Glomerular visceral epithelial cell (primary cell): ENCODE results near the gene VPS52.
A peak's percentile ranks its signal among the peaks of the same experiment; 100 is the strongest.
"Not testable (repeated sequence)": the region's sequence is repeated elsewhere in the genome, so short reads cannot be mapped to it uniquely, and the experiment has no call there.

Experiments used
- DNase-seq: peaks from one replicate; pipeline ENCODE4 v3.0.0-alpha.2; 2016; ENCODE audit errors: extremely low spot score

Gene VPS52

DNA sequence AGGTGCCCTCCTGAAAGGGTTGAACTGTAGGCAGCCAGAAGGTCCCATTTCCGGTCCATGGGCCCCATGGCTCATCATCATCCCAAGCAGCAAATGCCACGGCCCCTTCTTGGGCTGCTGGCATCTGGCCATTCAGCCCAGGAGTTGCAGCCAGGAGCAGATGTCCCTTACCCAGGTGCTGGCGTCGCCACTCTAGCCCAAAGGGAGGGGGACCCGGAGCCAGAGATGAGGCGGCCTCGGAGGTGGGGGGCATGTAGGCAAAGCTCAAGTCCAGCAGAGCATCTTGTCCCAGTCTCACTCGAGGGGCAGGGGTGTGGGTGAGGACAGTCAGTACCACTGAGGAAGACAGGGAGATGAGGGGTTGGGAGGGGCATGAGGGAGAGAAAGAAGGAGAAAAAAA lies 33.4 kb upstream of the VPS52 start:
- no peak for DNase-seq

DNA sequence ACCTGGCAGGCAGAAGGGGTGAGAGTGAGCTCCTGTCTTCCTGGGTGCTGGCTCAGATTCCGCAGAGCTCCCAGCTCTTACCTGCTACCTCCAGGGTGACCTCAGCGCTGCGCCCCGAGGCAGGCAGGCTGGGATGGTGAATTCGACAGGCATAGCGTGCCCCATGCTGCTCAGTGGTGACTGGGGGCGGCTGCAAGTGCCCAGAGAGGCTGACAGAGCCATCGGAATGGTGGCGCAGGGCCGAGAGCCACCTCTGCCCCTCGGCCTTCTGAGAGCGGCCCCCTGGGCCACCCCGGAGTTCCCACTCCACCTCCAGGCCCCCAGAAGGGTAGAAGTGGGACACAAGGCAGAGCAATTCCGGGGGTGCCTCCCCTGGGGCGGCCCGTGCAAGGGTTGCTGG lies 32.5 kb upstream of the VPS52 start:
- DNase-seq = no peak

DNA sequence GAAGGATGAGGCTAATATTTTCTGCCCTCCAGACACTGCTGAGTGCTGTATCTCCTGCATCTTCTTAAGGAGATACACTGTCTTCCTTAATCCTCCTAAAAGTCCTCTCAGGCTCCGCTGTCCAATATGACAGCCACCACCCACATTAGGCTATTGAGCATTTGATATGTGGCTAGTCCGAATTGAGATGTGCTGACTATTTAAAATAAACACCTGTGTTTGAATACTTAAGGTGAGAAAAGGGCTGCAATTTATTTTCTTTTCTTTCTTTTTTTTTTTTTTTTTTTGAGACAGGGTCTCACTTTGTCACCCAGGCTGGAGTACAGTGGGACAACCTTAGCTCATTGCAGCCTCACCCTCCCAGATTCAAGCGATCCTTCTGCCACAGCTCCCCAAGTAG lies 30.2 kb upstream of the VPS52 start:
- DNase-seq = no peak

DNA sequence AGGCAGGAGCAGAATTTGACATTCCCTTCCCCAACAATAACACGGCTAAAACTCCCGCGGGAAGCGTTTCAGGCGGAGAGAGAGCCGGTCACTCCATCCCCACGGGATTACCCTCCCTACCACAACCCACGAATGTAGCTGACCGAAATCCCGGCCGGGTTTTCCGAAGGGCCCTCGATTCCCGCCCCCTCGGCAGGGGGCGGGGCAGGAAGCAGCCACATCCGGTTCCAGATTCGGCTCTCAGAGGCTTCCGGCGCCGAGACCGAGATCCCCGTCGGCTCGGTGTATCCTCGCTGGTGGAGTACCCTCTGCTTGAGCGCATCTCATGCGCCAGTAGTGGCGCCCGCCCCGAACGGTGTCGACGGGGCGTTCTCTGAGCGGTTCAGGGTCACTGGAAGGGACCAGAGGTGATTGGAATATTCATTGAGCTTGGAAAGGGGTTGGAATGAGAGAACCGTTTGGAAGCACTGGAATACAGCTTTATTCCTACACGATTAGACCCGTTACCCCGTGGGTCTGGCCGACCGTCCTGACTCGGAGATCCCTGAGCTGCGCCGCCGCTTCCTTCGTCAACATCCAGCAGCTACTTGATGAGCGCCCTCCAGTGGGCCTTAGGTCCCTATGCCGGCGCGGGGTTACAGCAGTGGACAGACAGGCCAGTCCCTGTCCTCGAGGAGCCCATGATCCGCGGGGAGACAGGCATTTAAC lies 27.7 kb upstream of the VPS52 start:
- peak; percentile 95 for DNase-seq

DNA sequence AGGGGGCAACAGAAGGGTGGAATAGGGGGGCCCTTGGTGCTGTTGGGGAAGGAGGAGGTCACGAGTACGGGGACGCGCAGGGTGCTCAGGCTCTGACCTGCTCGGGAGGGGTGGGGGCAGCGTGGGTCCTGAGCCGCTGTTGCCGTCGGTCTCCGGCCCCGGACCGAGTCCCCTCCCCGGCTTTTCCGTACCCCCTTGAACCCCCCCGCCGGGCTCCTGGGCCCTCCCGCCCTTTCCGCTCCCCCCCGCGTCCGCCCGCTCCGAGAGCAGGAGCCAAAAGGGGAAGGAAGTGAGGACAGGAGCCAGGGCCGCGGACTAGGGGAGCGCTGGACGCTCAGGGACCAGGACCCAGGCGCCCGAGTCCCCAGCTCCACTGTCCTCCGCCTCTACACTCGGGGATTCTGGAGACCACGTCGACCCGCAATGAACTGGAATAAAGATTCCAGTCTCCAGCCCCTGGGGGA lies 27.1 kb upstream of the VPS52 start, which contains the start of gene RGL2:
TSS of gene RGL2 (minus strand) at position 170 of the 464 bp plus-strand sequence. CDS start 332 bp downstream, outside the sequence.
- DNase-seq = peak; percentile 72

DNA sequence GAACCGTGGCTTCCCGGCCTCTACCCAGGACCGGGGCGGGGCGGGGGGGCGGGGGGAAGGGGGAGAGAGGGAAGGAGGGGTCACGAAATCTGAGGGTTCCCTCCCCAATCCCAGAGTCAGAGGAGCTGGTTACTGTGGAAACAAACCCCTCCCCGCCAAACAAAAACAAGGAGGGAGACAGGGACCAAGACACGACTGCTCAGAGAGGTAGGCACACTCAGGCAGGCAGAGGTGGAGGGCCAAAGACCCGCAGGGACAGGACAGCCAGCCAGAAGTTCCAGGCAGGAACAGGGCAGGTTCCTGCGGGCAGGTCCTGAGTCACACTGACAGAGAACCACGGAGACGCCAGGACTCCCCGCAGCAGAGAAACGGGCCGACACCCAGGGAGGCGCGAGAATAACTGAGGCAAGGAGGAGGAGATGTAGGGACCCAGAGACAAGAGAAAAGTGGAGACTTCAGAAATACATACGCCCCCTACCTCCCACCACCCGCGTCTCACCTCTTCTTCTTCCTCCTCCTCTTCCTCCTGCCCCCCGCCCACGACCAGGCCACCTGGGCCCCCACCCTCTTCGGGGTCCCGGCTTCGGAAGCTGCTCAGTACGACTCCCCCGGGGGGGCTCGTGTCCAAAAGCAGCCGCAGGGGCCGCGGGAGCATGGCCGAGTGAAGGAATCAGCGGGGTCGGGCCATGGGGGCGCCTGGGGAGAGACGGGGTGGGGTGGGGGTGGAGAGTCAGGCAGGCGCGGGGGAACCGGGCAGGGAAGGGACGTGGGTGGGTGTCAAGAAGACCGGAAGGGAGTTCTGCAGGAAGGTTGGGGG lies 26.5 kb upstream of the VPS52 start:
- DNase-seq = peak; percentile 91

DNA sequence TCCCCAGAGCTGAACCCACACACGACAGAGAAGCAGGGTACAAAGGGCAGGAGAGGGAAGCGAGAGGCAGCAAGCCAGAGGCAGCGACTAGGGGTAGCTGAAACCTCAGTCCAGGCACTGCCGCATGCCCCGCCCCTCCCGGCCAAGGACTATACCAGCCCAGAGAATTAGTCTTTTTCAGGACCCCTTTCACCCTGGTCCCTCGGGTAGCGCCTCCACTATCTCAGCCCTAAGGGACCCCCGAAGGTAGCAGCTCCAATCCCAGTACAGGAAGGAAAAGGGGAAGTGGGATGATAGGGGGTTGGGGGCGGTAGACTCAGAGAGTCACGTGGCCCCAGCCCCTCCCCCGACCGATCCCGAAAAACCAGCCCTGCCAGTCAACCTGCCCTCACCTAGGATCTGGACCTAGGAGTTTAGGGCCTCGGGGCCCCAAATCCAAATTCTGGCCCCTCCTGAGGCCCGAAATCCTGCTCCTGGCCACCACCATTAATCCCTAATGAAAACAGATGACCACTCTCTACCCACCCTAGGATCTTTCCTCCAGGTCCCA lies 25.8 kb upstream of the VPS52 start:
- DNase-seq = no peak

DNA sequence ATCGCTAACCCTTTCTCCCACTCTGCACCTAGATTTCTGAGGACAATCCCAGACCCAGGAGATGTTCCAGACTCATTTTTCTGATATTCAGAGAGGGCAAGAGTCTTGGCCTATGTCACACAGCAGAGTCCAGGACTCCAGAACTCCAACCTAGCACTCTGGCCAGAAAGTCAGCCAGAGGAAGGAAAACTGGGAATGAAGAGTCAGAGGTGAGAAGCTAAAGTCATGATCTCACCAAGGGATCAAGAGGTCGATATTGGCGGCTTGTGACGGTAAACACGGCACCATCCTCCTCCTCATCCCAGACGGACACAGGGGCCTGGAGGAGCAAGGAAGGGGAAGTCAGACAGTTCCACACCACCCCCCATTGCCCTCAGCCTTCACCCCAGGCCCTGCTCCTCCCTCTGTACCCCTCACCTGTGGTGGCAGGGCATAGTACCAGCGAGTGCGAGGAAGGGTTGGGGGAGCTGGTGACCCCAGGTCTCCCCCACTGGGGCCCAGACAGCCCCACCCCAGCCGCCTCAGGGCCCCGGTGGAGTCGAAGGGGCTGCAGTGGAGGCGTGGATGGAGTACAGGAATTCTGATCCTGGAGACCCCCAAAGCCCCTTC lies 25.2 kb upstream of the VPS52 start:
- DNase-seq = no peak

DNA sequence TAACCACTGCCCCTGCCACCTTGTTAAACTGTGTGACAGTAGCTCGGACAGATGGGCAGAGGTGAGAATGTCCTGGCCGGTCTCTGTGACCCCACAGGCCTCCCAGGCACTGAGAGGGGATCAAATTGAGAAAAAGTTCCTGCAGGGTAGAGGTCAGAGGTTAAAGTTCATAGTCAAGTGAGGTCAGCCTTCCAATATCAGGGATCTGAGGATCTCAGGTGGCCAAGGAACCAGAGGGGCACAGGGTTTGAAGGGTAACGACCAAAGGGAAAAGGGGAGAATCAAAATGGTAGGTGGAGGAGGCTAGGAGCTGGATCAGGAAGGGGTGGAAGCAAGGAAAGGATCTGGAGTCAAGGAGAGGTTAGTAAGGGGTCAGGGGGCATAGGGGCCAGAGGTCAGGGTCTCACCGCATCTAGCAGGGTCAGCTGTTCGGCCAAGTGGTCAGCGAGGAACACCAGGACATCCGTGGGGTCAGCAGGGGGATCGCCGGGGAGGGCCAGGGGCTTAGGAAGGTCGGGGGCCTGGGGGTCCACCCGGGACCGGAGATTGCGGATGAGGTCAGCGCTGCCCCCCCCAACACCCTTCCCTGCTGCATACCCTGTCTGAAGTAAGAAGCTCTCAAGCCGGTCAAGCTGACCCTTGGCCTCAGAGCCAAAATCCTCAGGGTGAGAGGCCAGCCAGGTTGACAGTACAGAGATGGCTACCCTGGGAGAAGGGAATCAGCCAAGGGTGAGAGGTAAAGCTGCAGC lies 24.1 kb upstream of the VPS52 start:
- DNase-seq = no peak

DNA sequence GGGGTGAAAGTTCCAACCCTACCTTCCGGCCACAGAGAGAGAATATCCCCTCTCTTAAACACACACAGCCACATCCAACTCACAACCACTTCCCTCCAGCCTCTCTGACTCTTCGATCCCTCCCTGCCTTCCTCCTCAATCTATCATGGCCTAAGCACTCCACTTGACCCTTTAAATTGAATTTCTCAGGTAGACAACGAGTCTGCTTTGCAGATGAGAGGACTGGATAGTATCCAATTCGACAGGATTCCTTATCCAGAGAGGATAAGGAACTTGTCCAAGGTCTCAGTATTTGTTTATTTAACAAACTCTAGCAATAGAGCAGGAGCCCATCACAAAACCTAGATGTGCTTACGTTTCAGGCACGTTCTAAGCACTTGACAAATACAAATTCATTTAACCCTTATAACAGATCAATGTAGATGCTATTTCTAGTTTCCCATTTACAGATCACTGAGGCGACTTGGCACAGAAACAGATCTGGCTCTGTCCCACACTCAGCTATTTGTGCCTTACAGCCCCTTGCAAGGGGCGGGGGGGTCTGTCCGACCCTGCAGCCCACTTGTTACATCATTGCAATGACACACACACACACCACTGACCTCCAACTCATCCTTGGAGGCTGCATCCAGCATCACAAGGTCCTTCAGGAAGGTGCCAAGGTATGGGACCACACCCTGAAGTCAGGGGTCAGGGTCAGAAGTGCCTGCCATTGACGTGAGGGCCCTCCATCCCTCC lies 22.6 kb upstream of the VPS52 start:
- DNase-seq = no peak

DNA sequence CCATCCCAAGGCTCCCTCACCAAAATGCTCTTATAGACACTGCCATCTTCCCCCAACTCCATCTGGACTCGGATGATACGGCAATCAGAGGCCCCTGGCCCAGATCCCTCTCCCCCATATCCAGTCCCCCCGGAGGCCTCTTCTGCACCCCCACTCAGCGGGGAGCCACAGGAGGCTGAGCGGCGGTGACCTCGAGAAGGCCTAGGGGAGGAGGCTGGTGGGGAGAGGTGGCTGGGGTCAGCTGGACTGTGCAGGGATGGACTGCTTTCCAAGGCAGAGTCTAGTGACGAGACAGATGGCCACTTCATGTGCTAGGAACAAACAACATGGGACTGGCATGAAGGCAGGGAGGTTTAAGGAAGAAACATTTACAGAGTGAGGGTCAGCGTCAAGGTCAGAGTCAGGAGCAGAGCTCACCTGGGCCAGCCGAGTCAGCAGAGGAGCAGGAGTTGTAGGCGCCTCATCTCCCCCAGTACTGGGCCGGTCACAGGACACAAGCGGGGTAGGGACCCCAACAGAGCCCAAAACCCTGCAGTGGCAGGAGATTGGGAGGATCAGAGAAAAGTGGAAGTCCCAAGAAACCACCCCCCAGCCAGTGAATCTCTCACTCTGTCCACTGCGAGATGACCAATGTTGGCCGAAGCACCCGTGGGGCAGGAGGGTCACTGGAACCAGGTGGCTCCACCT lies 21.5 kb upstream of the VPS52 start:
- DNase-seq = no peak

DNA sequence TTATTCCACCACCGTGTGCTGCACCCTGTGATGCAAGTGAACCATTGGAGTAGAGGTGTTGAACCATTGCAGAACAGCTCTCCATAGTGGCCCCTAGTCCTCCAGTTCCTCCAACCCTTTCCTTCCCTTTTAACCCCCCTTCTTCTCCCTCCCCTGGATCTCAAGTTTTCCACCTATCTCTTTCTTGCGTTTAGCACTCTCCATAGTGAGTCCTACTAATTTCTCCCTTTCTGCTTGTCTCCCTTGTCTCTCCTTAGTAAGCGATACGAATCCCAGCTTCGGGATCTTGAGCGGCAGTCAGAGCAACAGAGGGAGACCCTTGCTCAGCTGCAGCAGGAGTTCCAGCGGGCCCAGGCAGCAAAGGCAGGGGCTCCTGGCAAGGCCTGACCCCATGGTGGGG lies 18.8 kb upstream of the VPS52 start:
- no peak for DNase-seq

DNA sequence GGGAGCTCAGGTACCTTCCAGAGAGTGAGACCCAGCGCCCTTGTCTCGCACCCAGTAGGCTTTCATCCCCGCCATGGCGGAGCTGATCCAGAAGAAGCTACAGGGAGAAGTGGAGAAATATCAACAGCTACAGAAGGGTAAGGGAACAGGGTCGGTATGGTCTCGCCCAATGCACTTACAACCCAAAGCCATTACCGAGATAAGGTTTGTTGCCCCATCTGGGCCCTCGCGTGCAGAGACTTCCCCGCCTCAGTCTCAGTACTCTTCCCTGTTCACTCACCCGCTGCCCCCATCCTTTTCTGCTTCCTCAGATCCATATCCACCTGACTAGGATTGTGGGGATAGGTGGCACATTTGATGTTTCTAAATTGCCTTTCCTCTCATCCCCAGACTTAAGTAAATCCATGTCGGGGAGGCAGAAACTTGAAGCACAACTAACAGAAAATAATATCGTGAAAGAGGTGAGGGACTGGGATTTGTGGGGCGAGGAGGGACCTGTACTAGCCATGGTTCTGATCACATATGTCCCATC lies 18.2 kb upstream of the VPS52 start:
- no peak for DNase-seq

DNA sequence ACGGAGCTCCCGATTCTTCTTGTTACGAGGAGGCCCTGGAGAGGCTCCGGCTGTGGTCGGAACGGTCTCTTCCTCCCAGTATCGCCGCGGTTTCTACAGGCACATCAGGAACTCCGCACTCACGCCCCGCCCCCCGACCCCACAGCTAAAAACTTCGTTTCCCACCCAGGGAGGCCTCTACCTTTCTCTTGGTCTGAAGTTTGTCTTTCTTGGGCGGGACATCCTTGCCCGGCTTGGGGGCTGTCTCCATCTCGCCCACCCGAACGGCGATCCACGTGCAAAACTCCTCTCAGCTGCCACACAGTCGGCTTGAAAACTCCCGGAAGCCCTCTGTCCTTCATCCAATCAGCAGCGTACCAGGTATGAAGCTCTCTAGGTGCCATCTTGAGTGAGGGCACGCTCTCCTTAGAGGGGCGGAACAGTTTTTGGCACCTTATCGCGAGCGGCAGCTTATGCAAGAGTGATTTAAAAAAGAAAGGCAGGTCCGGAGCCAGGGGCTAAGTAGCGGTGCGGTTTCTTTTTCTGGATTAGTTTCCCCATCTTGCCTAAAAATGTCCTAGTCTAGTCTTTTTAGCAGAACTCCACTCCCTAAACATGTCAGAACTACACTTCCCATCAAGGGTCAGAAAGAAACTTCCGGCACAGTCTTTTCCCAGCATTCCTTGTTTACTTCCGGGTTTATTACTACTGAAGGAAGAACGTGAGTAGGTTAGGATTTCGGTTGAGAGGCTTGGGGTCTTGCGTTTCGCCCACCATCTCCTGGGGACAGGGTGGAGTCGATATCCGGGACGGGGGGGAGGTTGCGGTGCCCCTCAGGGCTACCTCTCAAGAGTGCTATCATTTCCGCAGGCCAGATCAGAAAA lies 17.5 kb upstream of the VPS52 start, which contains the start of the genes PFDN6 and WDR46:
TSS of gene PFDN6 (plus strand) at position 681 of the 863 bp plus-strand sequence. CDS start 256 bp downstream, outside the sequence.
TSS of gene WDR46 (minus strand) at position 319 of the 863 bp plus-strand sequence. CDS start at position 250, 69 bp downstream.
- DNase-seq = peak; percentile 85

DNA sequence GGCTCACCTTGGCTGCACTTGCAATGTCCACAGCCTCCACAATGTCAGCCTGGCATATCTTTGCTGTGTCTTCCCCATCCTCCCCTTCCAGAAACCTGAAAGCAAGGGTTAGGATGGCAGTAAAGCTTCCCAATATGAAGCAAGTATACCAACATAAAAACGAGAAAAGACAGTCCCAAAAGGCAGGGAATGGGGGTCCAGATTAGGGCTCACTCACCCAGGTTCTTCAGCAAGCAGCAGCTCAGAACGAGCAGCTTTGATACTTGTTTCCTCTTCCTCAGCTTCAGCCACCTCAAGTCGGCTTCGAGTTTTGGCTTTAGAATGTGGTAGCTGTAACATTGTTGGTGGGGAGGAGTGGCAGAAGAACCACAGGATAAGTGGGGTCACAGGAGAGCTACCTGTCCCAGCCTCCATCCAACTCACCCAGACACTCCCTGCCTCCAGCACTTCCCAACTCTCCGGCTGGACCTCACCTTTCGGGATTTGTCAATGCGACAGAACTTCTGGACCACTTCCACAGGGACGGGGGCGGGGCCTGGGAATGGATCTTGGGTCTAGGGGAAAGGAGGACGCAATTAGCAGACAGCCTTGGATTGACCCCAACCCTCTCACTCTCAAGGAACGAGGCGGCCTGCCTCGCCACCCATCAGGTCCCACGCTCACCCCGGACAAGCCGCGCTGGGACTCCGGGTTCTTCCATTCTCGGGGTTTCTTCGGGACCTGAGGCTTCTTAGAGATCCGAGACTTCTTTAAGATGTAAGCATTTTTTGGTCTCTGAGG lies 16.7 kb upstream of the VPS52 start:
- DNase-seq = no peak

DNA sequence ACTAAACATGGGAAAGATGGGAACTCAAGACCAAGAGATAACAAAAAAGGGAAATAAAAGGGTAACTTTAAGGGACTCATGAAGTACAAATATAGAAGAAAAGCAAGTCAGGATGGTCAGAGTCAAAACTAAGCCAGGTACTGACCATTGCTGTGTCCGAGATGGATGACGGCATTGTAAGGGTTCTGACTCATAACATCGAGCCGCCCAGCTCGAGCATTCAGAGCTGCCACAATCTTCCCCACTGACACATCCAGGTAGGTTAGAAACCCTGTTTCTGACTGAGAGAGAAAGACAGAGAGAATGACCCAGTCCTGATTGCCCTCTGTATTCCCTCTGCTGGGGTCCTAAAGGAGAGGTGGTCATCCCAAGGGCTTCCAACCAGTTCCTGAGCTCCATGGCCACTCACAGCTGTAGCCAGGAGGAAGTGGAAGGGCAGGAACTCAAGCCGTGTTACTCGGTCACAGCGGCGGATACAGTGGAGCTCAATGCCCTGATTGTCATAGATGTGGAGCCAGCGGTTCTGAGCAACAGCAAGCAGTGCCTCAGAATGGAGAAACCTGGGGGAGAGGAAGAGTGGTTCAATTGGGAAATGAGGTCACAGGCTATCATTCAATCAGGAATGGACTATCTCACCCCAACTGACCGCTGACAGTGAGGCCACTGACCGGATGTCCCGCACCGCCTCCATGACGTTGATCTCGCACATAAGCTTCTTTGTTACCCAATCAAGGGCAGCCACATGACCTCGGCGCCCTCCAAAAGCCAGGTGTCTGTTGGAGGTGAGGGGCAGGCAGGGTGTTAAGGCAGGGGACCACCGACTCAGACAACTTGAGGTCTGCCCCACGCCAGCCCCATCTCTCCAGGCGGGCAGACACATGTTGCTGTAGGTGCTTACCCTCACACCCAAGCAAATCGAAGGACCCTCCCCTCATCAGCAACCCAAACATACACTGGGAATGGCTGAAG lies 15.6 kb upstream of the VPS52 start:
- DNase-seq = no peak

DNA sequence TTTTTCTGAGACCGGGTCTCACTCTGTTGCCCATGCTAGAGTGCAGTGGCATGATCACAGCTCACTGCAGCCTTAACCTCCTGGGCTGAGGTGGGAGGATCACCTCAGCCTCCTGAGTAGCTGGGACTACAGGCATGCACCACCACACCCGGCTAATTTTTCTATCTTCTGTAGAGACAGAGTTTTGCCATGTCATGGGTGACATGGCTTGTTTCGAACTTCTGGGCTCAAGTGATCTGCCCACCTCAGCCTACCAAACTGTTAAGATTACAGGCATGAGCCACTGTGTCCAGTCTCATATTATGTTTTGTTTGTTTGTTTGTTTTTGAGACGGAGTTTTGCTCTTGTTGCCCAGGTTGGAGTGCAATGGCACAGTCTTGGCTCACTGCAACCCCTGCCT lies 13.5 kb upstream of the VPS52 start:
- not testable (repeated sequence) for DNase-seq
